Measurements from ENCODE around the gene COX19.

- TF ChIP-seq POLR2A (IDR thresholded peaks at IDR 0.05) (no peak), CTCF (IDR thresholded peaks at IDR 0.05) (no peak), EP300 (IDR thresholded peaks at IDR 0.05) (no peak)
These were observed 15.0 kb downstream of the COX19 start for GRCh38 chr7:960269-960871.
